K562 (cell line): ENCODE data around the gene TSPAN18. TPM values are rescaled to one million over a fixed set of nuclear protein-coding genes. Genes with fewer than 3 reads are reported as not detected.

Experiments used
- ATAC-seq: fragments of 200-7000 bp; cut with Tn5 transposase; 3 replicates; pipeline ENCODE4 v1.9.1; 2020; ENCODE audit warnings: moderate library complexity
- BruUV-seq: library from RNA; stranded (reverse); fragments of 400-500 nt; replicated peaks from 2 replicates; lab custom pipeline; 2021; lab: Mats Ljungman, UMichigan
- CTCF ChIA-PET: fragments of 300-600 bp; formaldehyde crosslinking; extraction: SDS; loops from one replicate; lab custom pipeline; 2021; ENCODE audit warnings: low intra/inter-chr PET ratio; lab: Yijun Ruan, JAX
- POLR2A ChIA-PET: fragments of 300-600, 350-650 bp; sonication (Branson Sonifier 250); formaldehyde crosslinking; extraction: SDS; loops from one replicate; lab custom pipeline; 2021; ENCODE audit warnings: antibody characterized with exemption, inconsistent platforms; lab: Yijun Ruan, JAX
- DNase-seq, 4 experiments: peaks; one replicate each; pipeline versions ENCODE4 v3.0.0 to v3.0.0-alpha.2; 2011 to 2018; ENCODE audit warnings: low spot score in 3 of 4, mixed read lengths in 3 of 4; ENCODE audit errors: extremely low read depth in 1 of 4
- FAIRE-seq: peaks from 2 replicates; lab custom pipeline; 2011; peaks lifted over from hg19 to GRCh38; lab: Jason Lieb, UNC
- H2AFZ ChIP-seq: 2 replicates; pipeline ENCODE4 v1.6.0; 2011; ENCODE audit warnings: low read depth, low read length, control low read depth, inconsistent platforms
- H3K27ac ChIP-seq: fragments of 200-600 bp; 3 replicates; pipeline ENCODE4 v1.8.0; 2011; ENCODE audit warnings: low read depth, mild to moderate bottlenecking, control low read depth, inconsistent platforms, low read length, moderate library complexity, mixed read lengths; ENCODE audit errors: extremely low read depth
- H3K27me3 ChIP-seq, 2 experiments: fragments of 300-600 bp in 1 of 2; 2 replicates in 1 of 2; 3 replicates in 1 of 2; pipeline versions ENCODE4 v1.6.0 to v1.8.0; 2011; ENCODE audit warnings: inconsistent platforms in 2 of 2, low read length in 2 of 2, mild to moderate bottlenecking in 1 of 2, mixed read lengths in 1 of 2, moderate library complexity in 1 of 2; ENCODE audit not compliant: control insufficient read depth in 2 of 2, insufficient read depth in 2 of 2
- H3K36me3 ChIP-seq: fragments of 300-600 bp; 3 replicates; pipeline ENCODE4 v1.8.0; 2011; ENCODE audit warnings: mild to moderate bottlenecking, low read length, inconsistent platforms; ENCODE audit not compliant: control insufficient read depth, insufficient read depth
- H3K4me1 ChIP-seq, 2 experiments: fragments of 200-600 bp in 1 of 2; replicated peaks in 1 of 2; 2 replicates in 1 of 2; 3 replicates in 1 of 2; pipeline versions ENCODE4 v1.5.1 to v1.8.0; 2011; ENCODE audit warnings: inconsistent platforms in 2 of 2, low read length in 2 of 2, mild to moderate bottlenecking in 1 of 2, mixed read lengths in 1 of 2, moderate library complexity in 1 of 2; ENCODE audit not compliant: control insufficient read depth in 2 of 2, insufficient read depth in 2 of 2
- H3K4me2 ChIP-seq: 2 replicates; pipeline ENCODE4 v1.6.1; 2011; ENCODE audit warnings: low read length, control low read depth, inconsistent platforms, mixed read lengths; ENCODE audit not compliant: insufficient read depth
- H3K4me3 ChIP-seq: fragments of 200-600 bp; sonication (generic), shearing (Covaris generic); 2 replicates; pipeline ENCODE4 v1.5.1; 2016; ENCODE audit warnings: control low read depth, inconsistent platforms
- H3K79me2 ChIP-seq: fragments of 200-600 bp; 3 replicates; pipeline ENCODE4 v1.8.0; 2011; ENCODE audit warnings: low read length, inconsistent platforms; ENCODE audit not compliant: control insufficient read depth, insufficient read depth
- H3K9ac ChIP-seq, 2 experiments: 2 replicates each; pipeline versions ENCODE4 v1.6.0 to v1.6.1; 2011; ENCODE audit warnings: low read depth in 2 of 2, low read length in 2 of 2, control low read depth in 1 of 2, inconsistent platforms in 1 of 2, mild to moderate bottlenecking in 1 of 2, mixed read lengths in 1 of 2; ENCODE audit not compliant: insufficient read depth in 1 of 2
- H3K9me1 ChIP-seq: one replicate; pipeline ENCODE4 v1.6.0; 2011; ENCODE audit warnings: inconsistent platforms, mild to moderate bottlenecking, low read length, moderate library complexity; ENCODE audit not compliant: control insufficient read depth, insufficient read depth
- H3K9me3 ChIP-seq: replicated peaks from 2 replicates; pipeline ENCODE4 v1.5.1; 2011; ENCODE audit warnings: low read depth, low read length, inconsistent platforms; ENCODE audit not compliant: control insufficient read depth, insufficient read depth
- H4K20me1 ChIP-seq: replicated peaks from 2 replicates; pipeline ENCODE4 v1.6.1; 2011; ENCODE audit warnings: low read length, inconsistent platforms, mixed read lengths; ENCODE audit not compliant: control insufficient read depth, insufficient read depth
- CBFA2T2 ChIP-seq: fragments of 450-650 bp; conservative IDR thresholded peaks from 2 replicates; pipeline ENCODE4 v1.6.1; 2017; ENCODE audit warnings: mild to moderate bottlenecking
- L3MBTL2 ChIP-seq: fragments of 450-650 bp; IDR thresholded peaks from 2 replicates; pipeline ENCODE4 v1.6.1; 2016; ENCODE audit warnings: mild to moderate bottlenecking, moderate library complexity
- NFYB ChIP-seq: IDR thresholded peaks from 2 replicates; pipeline ENCODE4 v1.6.1; 2011; ENCODE audit warnings: mild to moderate bottlenecking, moderate library complexity; ENCODE audit not compliant: insufficient read length; ENCODE audit errors: extremely low read depth
- NR2C1 ChIP-seq, 2 experiments: fragments of 450-650 bp; IDR thresholded peaks; 2 replicates each; pipeline ENCODE4 v1.6.1; 2017; ENCODE audit warnings: mild to moderate bottlenecking in 2 of 2, antibody characterized with exemption in 1 of 2, inconsistent platforms in 1 of 2, missing compliant biosample characterization in 1 of 2, missing genetic modification characterization in 1 of 2
- RAD51 ChIP-seq: fragments of 450-650 bp; IDR thresholded peaks from 2 replicates; pipeline ENCODE4 v1.7.1; 2016; ENCODE audit warnings: low read depth, mild to moderate bottlenecking, borderline replicate concordance
- TOE1 ChIP-seq, 2 experiments: fragments of 450-650 bp in 1 of 2; sonication (generic) in 1 of 2; formaldehyde crosslinking in 1 of 2; IDR thresholded peaks; 2 replicates each; pipeline versions ENCODE4 v1.7.1 to v1.8.0; 2016 to 2022; ENCODE audit warnings: borderline replicate concordance in 2 of 2, mild to moderate bottlenecking in 2 of 2, antibody characterized with exemption in 1 of 2, inconsistent platforms in 1 of 2, low read depth in 1 of 2, missing genetic modification reagents in 1 of 2, moderate library complexity in 1 of 2
- ZC3H4 ChIP-seq: sonication (generic); formaldehyde crosslinking; IDR thresholded peaks from 2 replicates; pipeline ENCODE4 v1.9.0; 2021; ENCODE audit warnings: missing genetic modification reagents, borderline replicate concordance
- ZNF830 ChIP-seq: fragments of 250-450 bp; sonication (Bioruptor Pico); IDR thresholded peaks from 2 replicates; pipeline ENCODE4 v1.5.0; 2021; ENCODE audit warnings: mild to moderate bottlenecking
- WGBS: fragments of 100-300 bp; shearing (Covaris generic); methylation state at CpG from one replicate; pipeline ENCODE4 v1.1.6; 2016; ENCODE audit warnings: low coverage, mixed read lengths; ENCODE audit not compliant: insufficient coverage; ENCODE audit errors: missing lambda C conversion rate; 5-methylcytosine and 5-hydroxymethylcytosine counted together
- in situ Hi-C: fragments of 300-500 bp; cut with MboI; formaldehyde crosslinking; loops from 4 replicates; pipeline ENCODE4 v1.15.0; 2018; ENCODE audit warnings: inconsistent platforms, mixed read lengths
- intact Hi-C: fragments of 100-400 bp; cut with micrococcal nuclease; formaldehyde crosslinking; loops from 2 replicates; pipeline ENCODE4 v1.14.2; 2022
- polyA plus RNA-seq, 8 experiments: library from polyadenylated mRNA; depleted of rRNA in 4 of 8; stranded (reverse) in 5 of 8; unstranded in 3 of 8; fragments of >200 nt; fragmentation: Nextera tagmentation in 2 of 8; fragmentation: Illumina TruSeq in 1 of 8; extraction: Ambion mirVana in 2 of 8; extraction: Trizol in 1 of 8; gene quantifications; 2 replicates each; pipeline versions ENCODE4 v1.2.1 to v1.2.3, GENCODE V29; 2011 to 2014; ENCODE audit warnings: inconsistent platforms in 1 of 8, missing spikeins in 1 of 8
- total RNA-seq, 7 experiments: library from RNA; depleted of rRNA in 6 of 7; stranded (reverse); fragments of >200 nt in 6 of 7; fragmentation: Illumina TruSeq in 2 of 7; extraction: Trizol in 2 of 7; gene quantifications; 2 replicates each; pipeline versions ENCODE4 v1.2.1 to v1.2.3, GENCODE V29; 2011 to 2021; ENCODE audit warnings: low replicate concordance in 1 of 7
- TF ChIP-seq, protein P1 (sequence below): fragments of 450-650 bp; formaldehyde crosslinking; IDR thresholded peaks from 2 replicates; pipeline ENCODE4 v1.4.0; 2020; ENCODE audit warnings: mild to moderate bottlenecking, mixed read lengths
- TF ChIP-seq, protein P2 (sequence below): sonication (generic); formaldehyde crosslinking; IDR thresholded peaks from 2 replicates; pipeline ENCODE4 v1.9.0; 2022; ENCODE audit warnings: mild to moderate bottlenecking, missing genetic modification reagents

TSPAN18 gene
- total and polyA plus RNA-seq, 9 of the 15 experiments (the other 6 are each of a cell fraction or from before 2014, with no cell fraction given), result 0.17 to 0.35 (median 0.22) TPM; not detected in 4

DNA sequence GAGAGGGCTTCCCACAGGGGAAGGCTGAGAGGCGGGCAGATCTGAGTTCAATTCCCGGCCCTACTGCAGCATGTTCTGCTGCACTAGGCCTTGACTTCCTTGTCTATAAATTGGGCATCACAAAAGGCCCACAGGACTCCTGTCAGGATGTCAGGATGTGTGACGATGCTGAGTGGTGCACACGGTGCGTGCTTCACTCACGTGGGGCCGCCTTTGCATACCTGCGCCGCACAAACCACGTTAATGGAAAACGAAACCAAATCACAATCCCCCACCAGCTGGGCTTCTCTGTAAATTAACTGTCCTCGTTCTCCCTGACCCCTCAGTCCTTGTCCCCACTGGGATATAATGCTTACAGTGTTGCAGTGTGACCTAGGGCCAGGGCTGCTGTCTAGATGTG lies 32.3 kb upstream of the TSPAN18 start:
- H3K9me1 ChIP-seq, result no peaks in the 10 kb centered on the region
- no peaks in the 10 kb centered on the region for H3K9me3 ChIP-seq
- intact Hi-C loops (no loop called here), in situ Hi-C loops (no loop called here)
- H3K4me1 ChIP-seq, result no peaks in the 10 kb centered on the region; a peak in 1 of 5 replicates
- CTCF ChIA-PET, result no interaction called here
- POLR2A ChIA-PET, result interaction anchor here (0.6 to 1.1 kb wide), 2 partner anchors 15 to 242 kb away, joined by 3 read pairs; no protein-coding TSS in a partner anchor
- ATAC-seq, result no peak; the same call in 2 of the 3 replicates
- FAIRE-seq, result no peak
- H4K20me1 ChIP-seq, result no peaks in the 10 kb centered on the region; the same call in 1 of the 2 replicates
- H2AFZ ChIP-seq, result peak overlapping the region; percentile 56
- H3K27ac ChIP-seq, result no peak overlapping the region
- H3K9ac ChIP-seq, result no peak overlapping the region
- H3K4me3 ChIP-seq, result no peak overlapping the region
- WGBS, result 24% methylated on average over 12 of the region's 12 CpGs
- TF ChIP-seq NR2C1 (IDR thresholded peaks at IDR 0.05) (no peak), NR2C1 (tag; IDR thresholded peaks at IDR 0.05) (no peak), L3MBTL2 (0 out of 2 replicates have a peak, but pooled peaks have one; percentile 11), ZNF830 (CRISPR knock-in tag) (no peak)
- BruUV-seq, result no TSS peak
- peak overlapping the region; percentile 65 for H3K4me2 ChIP-seq
- DNase-seq, result no peak
- no peaks in the 10 kb centered on the region for H3K36me3 ChIP-seq
- peaks cover 4 to 16% of the 10 kb centered on the region in 2 experiments; a peak in 3 of 5 replicates for H3K27me3 ChIP-seq
- H3K79me2 ChIP-seq, result no peaks in the 10 kb centered on the region

DNA sequence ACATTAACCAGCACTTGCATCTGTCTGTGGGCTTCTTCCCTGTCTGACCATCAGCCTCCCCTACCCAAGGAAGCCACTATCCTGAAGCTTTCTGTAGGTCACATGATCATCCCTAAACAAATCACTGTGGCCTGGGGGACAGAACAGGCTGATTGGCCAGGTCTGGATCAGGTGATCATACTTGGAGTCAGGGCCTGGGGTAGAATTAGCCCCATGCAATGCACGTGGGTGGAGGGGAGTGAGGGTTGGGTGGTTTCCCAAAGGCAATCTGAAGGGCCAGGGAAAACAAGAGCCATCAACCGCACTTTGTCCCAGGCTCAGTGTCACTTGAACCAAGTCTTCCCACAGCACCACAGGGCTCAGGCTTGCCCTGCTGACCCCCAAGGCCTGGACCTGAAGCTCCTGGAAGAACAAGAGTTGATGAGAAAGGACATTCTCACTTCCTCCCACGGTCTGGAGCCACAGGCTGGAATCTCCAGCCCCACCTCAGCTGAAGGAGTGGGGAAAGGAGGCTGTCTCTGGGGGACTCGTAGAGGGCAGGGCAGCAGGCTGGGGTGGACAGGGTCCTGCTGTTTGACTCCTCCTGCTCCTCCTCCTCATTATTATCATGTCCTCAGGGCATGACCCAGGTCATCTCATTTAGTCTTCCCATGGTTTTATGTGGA lies 31.5 kb upstream of the TSPAN18 start:
- ChIA-PET CTCF (no interaction called here), POLR2A (interaction anchor here (1.1 to 1.3 kb wide), 2 partner anchors 16 to 17 kb away, joined by 3 read pairs; no protein-coding TSS in a partner anchor)
- Histone ChIP-seq H3K79me2 (no peaks in the 10 kb centered on the region), H3K4me2 (no peak overlapping the region), H3K36me3 (no peaks in the 10 kb centered on the region), H3K9me1 (no peaks in the 10 kb centered on the region), H3K27ac (no peak overlapping the region), H3K9ac (no peak overlapping the region), H3K4me1 (no peaks in the 10 kb centered on the region; a peak in 1 of 5 replicates), H3K9me3 (no peaks in the 10 kb centered on the region), H2AFZ (peak overlapping the region; percentile 56), H3K27me3 (peaks cover 4 to 20% of the 10 kb centered on the region in 2 experiments; a peak in 3 of 5 replicates), H3K4me3 (no peak overlapping the region), H4K20me1 (no peaks in the 10 kb centered on the region; the same call in 1 of the 2 replicates)
- BruUV-seq, result no TSS peak
- ATAC-seq (peak; percentile 71), DNase-seq (peak in 2 of 4 experiments; percentile 16 to 50), FAIRE-seq (no peak)
- intact Hi-C loops, result loop anchor here (5.0 kb wide), 1 partner anchor 73 kb away; no protein-coding TSS in a partner anchor
- in situ Hi-C loops, result no loop called here
- WGBS, result 30% methylated on average over 4 of the region's 4 CpGs
- TF ChIP-seq NFYB, result peak; percentile 86
- TF ChIP-seq ZC3H4, result no peak
- TF ChIP-seq, protein P1, sequence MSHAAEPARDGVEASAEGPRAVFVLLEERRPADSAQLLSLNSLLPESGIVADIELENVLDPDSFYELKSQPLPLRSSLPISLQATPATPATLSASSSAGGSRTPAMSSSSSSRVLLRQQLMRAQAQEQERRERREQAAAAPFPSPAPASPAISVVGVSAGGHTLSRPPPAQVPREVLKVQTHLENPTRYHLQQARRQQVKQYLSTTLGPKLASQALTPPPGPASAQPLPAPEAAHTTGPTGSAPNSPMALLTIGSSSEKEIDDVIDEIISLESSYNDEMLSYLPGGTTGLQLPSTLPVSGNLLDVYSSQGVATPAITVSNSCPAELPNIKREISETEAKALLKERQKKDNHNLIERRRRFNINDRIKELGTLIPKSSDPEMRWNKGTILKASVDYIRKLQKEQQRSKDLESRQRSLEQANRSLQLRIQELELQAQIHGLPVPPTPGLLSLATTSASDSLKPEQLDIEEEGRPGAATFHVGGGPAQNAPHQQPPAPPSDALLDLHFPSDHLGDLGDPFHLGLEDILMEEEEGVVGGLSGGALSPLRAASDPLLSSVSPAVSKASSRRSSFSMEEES, result peak; percentile 91
- peak; percentile 84; the same call in 1 of the 2 replicates for TF ChIP-seq TOE1 (IDR thresholded peaks at IDR 0.05; ENCODE audit: borderline replicate concordance)
- TF ChIP-seq TOE1 (CRISPR knock-in tag; IDR thresholded peaks at IDR 0.05; ENCODE audit: borderline replicate concordance, low read depth), result no peak
- TF ChIP-seq RAD51, result peak; percentile 85
- TF ChIP-seq, protein P2, sequence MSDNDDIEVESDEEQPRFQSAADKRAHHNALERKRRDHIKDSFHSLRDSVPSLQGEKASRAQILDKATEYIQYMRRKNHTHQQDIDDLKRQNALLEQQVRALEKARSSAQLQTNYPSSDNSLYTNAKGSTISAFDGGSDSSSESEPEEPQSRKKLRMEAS, result peak; percentile 24; the same call in 1 of the 2 replicates
- TF ChIP-seq CBFA2T2, result peak; percentile 34; the same call in 1 of the 2 replicates
